Lung microvascular endothelial cell (primary cell): ENCODE data around the gene ERRFI1. TPM values are rescaled to one million over a fixed set of nuclear protein-coding genes. Genes with fewer than 3 reads are reported as not detected.
A peak's percentile ranks its signal among the peaks of the same experiment; 100 is the strongest.
"Not testable (repeated sequence)": the region's sequence is repeated elsewhere in the genome, so short reads cannot be mapped to it uniquely, and the experiment has no call there.

ENCODE experiments used
- DNase-seq, 2 donors: peaks; one replicate each; pipeline versions ENCODE4 v3.0.0 to v3.0.0-alpha.2; 2010; ENCODE audit warnings: low read depth in 2 of 2
- total RNA-seq: library from RNA; depleted of rRNA; stranded (reverse); fragments of >200 nt; gene quantifications from 2 replicates; pipeline ENCODE4 v1.2.1, GENCODE V29; 2014

ERRFI1 gene
- total RNA-seq: 33.3 and 112 TPM in 2 replicates

- peak; percentile 97 to 98 for DNase-seq
Measured at GRCh38 chr1:8026153-8026975, at the start of gene ERRFI1. ERRFI1 (minus strand) TSS chr1:8026309; CDS start chr1:8015619, 10,690 bp downstream.

GRCh38 chr1:8075511-8076051 lies 49.5 kb upstream of the ERRFI1 start:
- DNase-seq: no peak

- no peak for DNase-seq
Measured at GRCh38 chr1:8073112-8073855, 47.2 kb upstream of the ERRFI1 start.

- no peak for DNase-seq
Measured at GRCh38 chr1:8070381-8070811, 44.3 kb upstream of the ERRFI1 start.

GRCh38 chr1:8069614-8070320 lies 43.7 kb upstream of the ERRFI1 start:
- DNase-seq: not testable (repeated sequence)

GRCh38 chr1:8065369-8065768 lies 39.3 kb upstream of the ERRFI1 start:
- no peak for DNase-seq

GRCh38 chr1:8063298-8064036 lies 37.4 kb upstream of the ERRFI1 start:
- DNase-seq: no peak

- no peak for DNase-seq
Measured at GRCh38 chr1:8062861-8063260, 36.8 kb upstream of the ERRFI1 start.

GRCh38 chr1:8061673-8062386 lies 35.7 kb upstream of the ERRFI1 start:
- DNase-seq: peak; percentile 2 to 44

- DNase-seq: peak in 1 of 2 donors; percentile 86
Measured at GRCh38 chr1:8061210-8061609, 35.1 kb upstream of the ERRFI1 start.

- DNase-seq: no peak
Measured at GRCh38 chr1:8059161-8059622, 33.1 kb upstream of the ERRFI1 start.

GRCh38 chr1:8057779-8058178 lies 31.7 kb upstream of the ERRFI1 start:
- DNase-seq: not testable (repeated sequence)

- DNase-seq: no peak
Measured at GRCh38 chr1:8055973-8056372, 29.9 kb upstream of the ERRFI1 start.

- no peak for DNase-seq
Measured at GRCh38 chr1:8053878-8054567, 27.9 kb upstream of the ERRFI1 start.

GRCh38 chr1:8051650-8052049 lies 25.5 kb upstream of the ERRFI1 start:
- no peak for DNase-seq

GRCh38 chr1:8049229-8049628 lies 23.1 kb upstream of the ERRFI1 start:
- not testable (repeated sequence) for DNase-seq

GRCh38 chr1:8047686-8048445 lies 21.8 kb upstream of the ERRFI1 start:
- peak; percentile 81 to 93 for DNase-seq

GRCh38 chr1:8047112-8047511 lies 21.0 kb upstream of the ERRFI1 start:
- peak; percentile 29 to 59 for DNase-seq

- DNase-seq: peak; percentile 16 to 35
Measured at GRCh38 chr1:8046391-8046790, 20.3 kb upstream of the ERRFI1 start.
